ENCODE data around the gene ENTPD7. TPM values are rescaled to one million over a fixed set of nuclear protein-coding genes. Genes with fewer than 3 reads are reported as not detected.
A peak's percentile ranks its signal among the peaks of the same experiment; 100 is the strongest.
"Not testable (repeated sequence)": the region's sequence is repeated elsewhere in the genome, so short reads cannot be mapped to it uniquely, and the experiment has no call there.

Gene ENTPD7
- total RNA-seq, 1 donor from 2014 or later, result 22.9 TPM

GRCh38 chr10:99623919-99624318, 35.4 kb upstream of the ENTPD7 start:
- Mint-ChIP-seq H3K4me3 (peak overlapping the region; percentile 38), H3K4me1 (ENCODE audit: unreplicated experiment) (peaks cover 9% of the 10 kb centered on the region), H3K27ac (peak overlapping the region; percentile 76), H3K36me3 (no peaks in the 10 kb centered on the region), H3K9me3 (no peaks in the 10 kb centered on the region), H3K27me3 (no peaks in the 10 kb centered on the region)
- no peak for DNase-seq (ENCODE audit: extremely low spot score, unreplicated experiment)
- TF ChIP-seq CTCF (conservative IDR thresholded peaks at IDR 0.05), result no peak

- H3K36me3 Mint-ChIP-seq; DNase-seq (ENCODE audit: extremely low spot score, unreplicated experiment); H3K9me3 Mint-ChIP-seq; H3K4me1 Mint-ChIP-seq (ENCODE audit: unreplicated experiment); H3K4me3 Mint-ChIP-seq; H3K27me3 Mint-ChIP-seq; H3K27ac Mint-ChIP-seq: not testable (repeated sequence)
These were observed 34.2 kb upstream of the ENTPD7 start for GRCh38 chr10:99625124-99625523.

- Mint-ChIP-seq H3K27me3 (peaks cover 5% of the 10 kb centered on the region), H3K36me3 (no peaks in the 10 kb centered on the region), H3K27ac (no peak overlapping the region), H3K4me1 (ENCODE audit: unreplicated experiment) (no peaks in the 10 kb centered on the region), H3K9me3 (no peaks in the 10 kb centered on the region), H3K4me3 (no peak overlapping the region)
- no peak for TF ChIP-seq CTCF (conservative IDR thresholded peaks at IDR 0.05)
- no peak for DNase-seq (ENCODE audit: extremely low spot score, unreplicated experiment)
These were observed 30.2 kb upstream of the ENTPD7 start for GRCh38 chr10:99628923-99629624.

GRCh38 chr10:99629625-99629978, 29.7 kb upstream of the ENTPD7 start:
- no peak for DNase-seq (ENCODE audit: extremely low spot score, unreplicated experiment)
- H3K4me3 Mint-ChIP-seq, result no peak overlapping the region
- H3K36me3 Mint-ChIP-seq, result no peaks in the 10 kb centered on the region
- H3K4me1 Mint-ChIP-seq (ENCODE audit: unreplicated experiment), result no peaks in the 10 kb centered on the region
- H3K9me3 Mint-ChIP-seq, result no peaks in the 10 kb centered on the region
- no peak for TF ChIP-seq CTCF (conservative IDR thresholded peaks at IDR 0.05)
- H3K27me3 Mint-ChIP-seq, result peaks cover 11% of the 10 kb centered on the region
- no peak overlapping the region for H3K27ac Mint-ChIP-seq

GRCh38 chr10:99630433-99630832, 28.9 kb upstream of the ENTPD7 start:
- Mint-ChIP-seq H3K4me3 (no peak overlapping the region), H3K9me3 (no peaks in the 10 kb centered on the region), H3K36me3 (no peaks in the 10 kb centered on the region), H3K4me1 (ENCODE audit: unreplicated experiment) (no peaks in the 10 kb centered on the region), H3K27ac (no peak overlapping the region), H3K27me3 (peaks cover 13% of the 10 kb centered on the region)
- peak; percentile 46 for TF ChIP-seq CTCF (conservative IDR thresholded peaks at IDR 0.05)
- no peak for DNase-seq (ENCODE audit: extremely low spot score, unreplicated experiment)

GRCh38 chr10:99630991-99631390, 28.3 kb upstream of the ENTPD7 start:
- DNase-seq (ENCODE audit: extremely low spot score, unreplicated experiment), result no peak
- Mint-ChIP-seq H3K27me3 (peaks cover 17% of the 10 kb centered on the region), H3K36me3 (no peaks in the 10 kb centered on the region), H3K4me1 (ENCODE audit: unreplicated experiment) (no peaks in the 10 kb centered on the region), H3K9me3 (no peaks in the 10 kb centered on the region), H3K27ac (no peak overlapping the region), H3K4me3 (no peak overlapping the region)
- no peak for TF ChIP-seq CTCF (conservative IDR thresholded peaks at IDR 0.05)

Data from type B pancreatic cell (in vitro differentiated cells).